ENCODE measurements around the gene ITPR2.
"Not testable (repeated sequence)": the region's sequence is repeated elsewhere in the genome, so short reads cannot be mapped to it uniquely, and the experiment has no call there.

ITPR2 gene

DNA sequence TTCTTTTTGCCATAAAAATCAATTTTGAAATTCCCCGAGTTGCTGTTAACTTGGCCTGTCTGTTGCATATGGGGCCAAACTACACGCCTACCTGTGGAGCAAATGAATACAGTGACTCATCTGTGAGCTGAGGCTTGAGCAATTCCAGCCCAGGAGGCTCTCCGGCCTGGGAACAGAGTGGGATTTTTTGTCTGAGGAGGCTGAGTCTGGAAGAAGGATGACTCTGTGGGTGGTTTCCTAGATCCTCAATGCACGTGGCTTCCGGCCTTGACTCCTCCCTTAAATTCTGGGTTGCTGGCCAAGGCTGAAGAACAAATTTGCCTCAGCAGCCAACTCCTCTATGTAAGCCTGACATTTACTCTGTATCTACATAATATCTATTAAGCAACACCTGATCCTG lies 513.5 kb downstream of the ITPR2 start:
- DNase-seq, result no peak

DNA sequence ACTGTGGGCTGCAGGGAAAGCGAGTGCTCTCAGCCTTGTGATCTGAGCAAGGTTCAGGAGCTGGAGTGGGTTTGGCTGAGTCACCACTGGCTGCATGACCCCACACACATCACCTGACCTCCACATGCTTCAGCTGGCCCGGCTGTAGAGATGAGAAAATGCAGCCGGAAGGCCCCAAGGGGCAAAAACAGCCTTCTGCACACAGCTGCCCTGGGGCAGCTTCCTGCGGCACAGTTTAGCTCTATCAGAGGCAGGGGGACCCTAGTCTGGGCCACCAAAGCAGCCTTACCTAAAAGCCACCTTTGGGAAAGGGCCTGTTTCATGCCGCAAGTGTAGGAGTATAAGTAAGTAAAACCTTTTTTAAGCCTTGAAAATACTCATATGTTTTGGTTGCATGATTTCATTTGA lies 514.3 kb downstream of the ITPR2 start:
- DNase-seq, result no peak

DNA sequence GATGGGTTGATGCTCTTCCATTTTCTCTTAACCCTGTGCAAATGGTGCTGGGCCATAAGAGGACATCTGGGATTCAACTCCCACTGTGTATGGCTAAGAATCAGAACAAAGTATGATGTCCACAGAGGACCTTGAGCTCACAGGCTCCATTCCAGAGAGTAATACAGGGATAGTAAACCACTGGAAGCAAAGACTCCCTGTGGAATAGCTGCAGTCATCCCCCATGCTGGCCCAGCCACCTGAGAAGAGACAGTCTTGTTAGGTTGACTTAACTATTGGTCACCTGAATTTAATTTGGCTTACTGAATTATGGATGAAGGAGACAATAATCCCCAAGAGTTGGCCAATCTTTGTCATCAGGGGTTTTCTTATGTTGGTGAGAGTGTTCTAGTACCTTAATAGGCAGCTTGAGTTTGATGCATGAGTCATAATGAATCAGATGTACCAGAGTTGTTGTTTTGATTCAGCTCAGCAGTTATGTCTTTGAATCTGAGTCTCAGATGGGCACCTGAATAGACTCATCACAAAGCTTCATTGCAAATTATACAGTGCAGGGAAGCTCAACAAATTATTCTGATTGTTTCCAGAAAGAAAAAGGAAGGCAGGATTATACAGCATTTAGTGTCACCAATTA lies 514.9 kb downstream of the ITPR2 start:
- no peak for DNase-seq

DNA sequence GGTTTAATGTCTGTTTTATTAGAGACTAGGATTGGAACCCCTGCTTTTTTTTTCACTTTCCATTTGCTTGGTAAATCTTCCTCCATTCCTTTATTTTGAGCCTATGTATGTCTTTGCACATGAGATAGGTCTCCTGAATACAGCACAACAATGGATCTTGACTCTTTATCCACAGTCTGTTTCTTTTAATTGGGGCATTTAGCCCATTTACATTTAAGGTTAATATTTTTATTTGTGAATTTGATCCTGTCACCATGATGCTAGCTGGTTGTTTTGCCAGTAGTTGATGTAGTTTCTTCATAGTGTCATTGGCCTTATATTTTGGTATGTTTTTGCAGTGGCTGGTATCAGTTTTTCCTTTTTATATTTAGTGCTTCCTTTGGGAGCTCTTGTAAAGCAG lies 518.9 kb downstream of the ITPR2 start:
- DNase-seq, result not testable (repeated sequence)

DNA sequence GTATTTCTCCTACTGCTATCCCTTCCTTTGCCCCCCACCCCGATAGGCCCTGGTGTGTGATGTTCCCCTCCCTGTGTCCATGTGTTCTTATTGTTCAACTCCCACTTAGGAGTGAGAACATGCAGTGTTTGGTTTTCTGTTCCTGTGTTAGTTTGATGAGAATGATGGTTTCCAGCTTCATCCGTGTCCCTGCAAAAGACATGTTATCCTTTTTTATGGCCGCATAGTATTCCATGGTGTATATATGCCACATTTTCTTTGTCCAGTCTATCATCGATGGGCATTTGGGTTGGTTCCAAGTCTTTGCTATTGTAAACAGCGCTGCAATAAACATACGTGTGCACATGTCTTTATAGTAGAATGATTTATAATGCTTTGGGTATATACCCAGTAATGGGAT lies 522.5 kb downstream of the ITPR2 start:
- DNase-seq, result not testable (repeated sequence)

DNA sequence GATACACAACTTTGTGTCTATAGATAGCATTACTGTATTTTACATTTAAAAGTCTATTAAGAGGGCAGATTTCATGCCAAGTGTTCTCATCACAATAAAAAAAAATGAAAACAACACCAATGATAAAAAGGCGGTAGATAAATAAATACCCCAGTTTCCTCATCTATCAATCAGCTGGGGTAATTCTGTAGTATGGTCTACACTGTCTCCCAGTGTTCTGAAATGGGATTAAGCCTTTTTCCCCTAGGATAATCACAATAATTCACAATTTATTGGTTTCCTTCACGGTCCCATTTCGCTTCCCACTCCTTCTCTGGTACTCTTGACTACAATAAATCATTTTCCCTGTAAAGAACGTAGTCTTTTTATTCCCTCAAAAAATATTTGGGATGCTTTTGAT lies 523.4 kb downstream of the ITPR2 start:
- no peak for DNase-seq

DNA sequence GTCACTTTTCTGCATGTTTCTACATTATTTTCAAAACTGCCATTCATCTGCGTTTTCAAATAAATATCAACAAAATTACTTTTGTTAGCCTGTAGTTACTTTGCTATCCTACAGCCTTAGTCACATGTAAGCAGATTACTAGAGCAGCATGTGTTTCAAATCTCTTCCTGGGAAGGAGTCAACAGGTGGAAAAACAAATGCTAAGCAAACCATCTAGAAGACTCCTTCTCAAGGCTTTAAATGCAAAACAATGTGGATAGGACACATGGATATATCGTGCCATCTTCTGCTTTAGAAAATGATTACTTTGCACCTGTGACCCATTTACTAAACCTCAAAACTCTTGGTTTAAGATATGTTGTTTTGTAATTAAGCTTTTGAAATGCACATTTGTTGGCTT lies 528.7 kb downstream of the ITPR2 start:
- DNase-seq, result no peak

DNA sequence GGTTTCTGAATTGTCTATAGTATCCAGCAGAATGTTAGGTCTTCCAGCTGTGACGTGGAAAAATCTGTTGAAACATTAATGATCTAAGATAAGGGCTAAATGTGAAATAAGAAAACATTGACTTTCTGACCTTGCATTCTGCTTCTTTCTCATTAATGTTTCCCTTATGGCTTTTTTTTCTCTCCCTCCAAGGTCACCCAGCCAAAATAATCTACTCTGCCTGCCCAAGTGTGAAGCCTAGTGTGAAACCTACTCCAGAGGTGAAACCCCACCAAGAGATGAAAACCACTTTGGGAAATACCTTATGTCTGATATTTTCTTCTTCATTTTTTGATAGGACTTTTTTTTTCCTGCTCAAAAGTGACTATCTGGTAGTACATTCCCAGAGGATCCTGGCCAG lies 529.6 kb downstream of the ITPR2 start:
- no peak for DNase-seq

DNA sequence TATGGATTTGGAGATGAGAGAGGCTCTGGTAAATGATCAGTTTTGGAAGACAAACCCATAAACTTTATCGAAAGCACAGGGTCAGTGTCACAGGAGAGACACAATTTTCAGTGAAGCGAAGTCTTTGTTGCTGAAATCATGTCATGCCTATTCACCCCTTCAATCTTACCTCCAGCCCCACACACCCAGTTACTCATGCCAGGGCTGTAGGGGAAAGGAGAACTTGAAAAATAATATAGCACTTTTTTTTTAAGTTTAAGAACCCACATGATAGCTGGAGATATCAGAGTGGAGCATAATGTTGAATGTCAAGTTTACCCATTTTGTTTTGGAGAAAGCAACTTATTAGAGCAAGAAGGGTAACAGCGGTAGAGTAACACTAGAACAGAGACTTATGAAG lies 530.2 kb downstream of the ITPR2 start:
- DNase-seq, result no peak

DNA sequence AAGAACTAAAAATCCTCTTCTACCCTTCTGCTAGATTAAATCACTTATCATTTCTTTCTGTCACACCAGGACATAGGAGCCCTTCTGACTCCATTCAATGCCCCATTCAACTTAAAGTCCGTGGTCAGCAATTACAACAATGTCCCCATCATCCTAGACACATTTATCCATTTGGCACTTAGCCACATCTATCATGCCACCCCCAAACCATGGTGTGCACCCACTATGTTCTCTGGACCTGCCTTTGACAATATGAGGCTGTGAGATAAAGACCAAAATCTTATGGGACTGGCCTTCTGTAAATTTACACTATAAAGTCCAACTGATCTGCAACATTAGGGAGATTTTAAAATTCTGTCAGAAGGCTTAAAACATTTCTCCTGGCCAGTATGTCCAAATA lies 533.2 kb downstream of the ITPR2 start:
- DNase-seq, result no peak

DNA sequence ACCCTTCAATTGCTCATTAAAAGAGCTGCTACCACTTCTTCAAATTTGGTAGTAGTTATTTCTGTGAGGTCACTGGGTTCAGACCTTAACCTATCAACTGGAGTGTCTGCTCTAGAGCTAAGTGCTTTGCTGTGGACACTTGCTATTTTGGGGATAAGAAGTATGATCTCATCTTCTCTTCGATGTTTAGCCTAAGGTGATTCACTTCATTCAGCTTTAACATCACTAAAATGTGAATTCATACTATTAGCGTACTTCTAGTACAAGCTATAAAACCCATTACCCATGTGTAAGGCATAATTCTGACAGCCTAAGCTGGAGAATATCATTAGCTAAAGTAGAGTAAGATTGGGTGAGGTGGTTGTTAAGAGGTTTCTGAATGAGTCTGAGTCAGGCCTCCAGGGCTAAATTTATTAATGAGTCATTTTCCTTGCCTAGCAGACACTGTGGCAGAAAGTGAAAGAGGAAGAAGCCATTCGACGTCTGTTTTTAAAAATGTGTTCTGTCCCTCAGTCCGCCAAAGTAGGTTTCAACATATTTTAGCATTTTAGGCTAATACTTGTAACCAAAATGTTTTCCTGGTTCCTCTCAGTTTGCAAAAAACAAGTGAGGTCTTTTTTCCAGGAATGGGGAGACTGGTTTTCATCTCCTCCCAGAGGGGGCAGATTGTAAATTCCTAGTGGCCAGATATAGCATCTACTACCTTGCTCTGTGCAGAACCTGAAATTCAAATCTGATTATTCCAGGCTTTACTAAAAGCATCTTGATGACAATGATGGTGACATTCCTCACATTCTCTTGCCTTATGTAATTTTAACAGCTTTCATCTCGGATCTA lies 534.0 kb downstream of the ITPR2 start:
- no peak for DNase-seq

DNA sequence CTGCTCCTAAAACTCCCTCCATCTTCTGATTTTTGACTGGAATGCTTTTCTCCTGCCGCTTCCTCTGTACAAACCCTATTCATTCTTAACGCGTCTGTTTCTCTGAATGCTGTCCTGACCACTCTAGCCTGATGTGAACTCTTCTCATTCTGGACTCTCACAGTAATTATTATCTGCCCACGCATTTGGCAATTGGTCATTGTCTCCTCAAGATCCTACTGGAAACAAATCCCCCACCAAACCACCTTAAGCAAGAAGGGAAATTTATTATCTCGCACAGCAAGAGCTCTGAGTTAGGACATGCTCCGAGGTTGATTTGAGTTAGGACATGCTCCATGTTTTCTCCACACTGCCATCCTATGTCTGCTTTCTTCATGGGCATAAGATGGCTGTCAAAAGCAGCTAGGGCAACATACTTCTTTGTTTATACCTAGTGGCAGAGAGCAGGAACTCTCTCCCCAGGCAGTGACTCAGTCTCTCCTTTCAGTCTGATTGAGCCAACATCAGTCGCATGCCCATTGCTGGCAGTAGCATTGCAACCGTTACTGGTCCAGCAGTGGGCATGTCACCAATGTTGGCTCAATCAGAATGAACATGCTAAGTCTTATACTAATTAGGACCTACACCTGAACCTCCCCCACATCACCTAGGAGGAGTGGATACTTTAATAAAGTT lies 535.5 kb downstream of the ITPR2 start:
- no peak for DNase-seq

DNA sequence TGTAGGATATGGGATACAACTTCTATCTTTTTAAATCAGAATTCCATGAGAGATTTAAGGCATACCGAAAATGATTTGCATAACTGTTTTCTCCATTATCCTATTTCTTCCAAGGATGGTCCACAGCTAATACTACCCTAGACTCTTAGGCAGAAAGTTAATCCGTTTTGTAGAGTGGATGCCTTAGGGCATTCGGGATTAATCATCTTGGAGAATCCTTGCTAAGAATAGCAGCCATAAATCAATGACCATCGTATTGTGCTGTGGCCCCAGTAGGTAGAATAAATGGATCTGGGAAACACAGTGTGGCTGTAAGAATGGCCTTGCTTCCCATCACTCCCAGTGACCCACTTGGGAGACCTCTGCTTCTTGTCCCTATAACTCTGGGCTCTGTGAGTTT lies 538.0 kb downstream of the ITPR2 start:
- no peak for DNase-seq

DNA sequence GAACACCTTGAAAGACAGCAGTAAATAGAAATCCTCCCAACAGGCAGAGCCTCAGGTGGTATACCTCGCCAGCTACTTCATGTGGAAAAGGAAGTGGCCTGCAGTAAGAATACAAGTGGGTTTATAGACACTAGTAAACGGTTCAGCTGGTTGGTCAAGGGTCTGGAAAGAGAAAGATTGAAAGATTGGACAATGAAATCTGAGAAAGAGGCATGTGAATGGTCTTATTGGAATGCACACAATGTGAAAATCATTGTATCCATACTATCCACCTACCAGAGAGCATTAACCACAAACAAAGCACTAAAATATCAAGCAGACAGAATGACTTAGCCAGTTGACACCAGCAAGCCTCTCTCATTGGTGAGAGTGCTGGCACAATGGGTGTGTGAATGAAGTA lies 539.4 kb downstream of the ITPR2 start:
- no peak for DNase-seq

DNA sequence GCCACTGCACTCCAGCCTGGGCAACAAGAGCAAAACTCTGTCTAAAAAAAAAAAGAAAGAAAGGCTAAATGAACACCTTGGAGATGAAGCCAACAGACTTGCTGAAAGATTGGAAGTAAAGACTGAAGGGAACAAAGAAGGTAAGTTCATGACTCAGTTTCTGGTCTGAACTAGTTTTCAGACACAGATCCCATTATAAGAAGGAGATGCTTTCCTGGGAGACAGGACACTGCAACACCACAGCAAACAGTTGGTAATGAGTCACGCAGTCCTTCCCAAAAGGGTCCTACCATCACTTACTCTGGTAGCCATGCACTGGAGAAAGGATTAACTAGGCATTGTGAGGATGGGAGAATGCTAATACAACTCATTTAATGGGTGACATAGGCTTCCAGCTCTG lies 540.4 kb downstream of the ITPR2 start:
- no peak for DNase-seq

DNA sequence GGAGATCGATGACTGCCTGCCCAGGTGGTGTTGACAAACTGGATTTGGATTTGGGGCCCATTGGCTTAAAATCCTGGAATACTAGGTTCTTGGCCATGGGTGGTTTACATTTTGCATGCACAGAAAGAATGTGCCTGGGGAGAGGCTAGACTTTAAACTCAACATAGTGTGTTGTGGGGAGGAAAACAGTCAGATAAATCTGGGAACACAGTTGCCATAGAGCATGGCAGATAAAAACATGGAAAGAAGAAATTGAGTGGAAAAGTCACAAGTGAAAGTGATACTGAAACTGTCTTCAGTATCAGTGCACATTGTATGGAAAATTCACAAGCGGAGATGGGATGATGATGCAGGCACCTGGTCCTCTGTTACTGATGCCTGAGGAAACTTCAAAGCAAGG lies 542.4 kb downstream of the ITPR2 start:
- no peak for DNase-seq

DNA sequence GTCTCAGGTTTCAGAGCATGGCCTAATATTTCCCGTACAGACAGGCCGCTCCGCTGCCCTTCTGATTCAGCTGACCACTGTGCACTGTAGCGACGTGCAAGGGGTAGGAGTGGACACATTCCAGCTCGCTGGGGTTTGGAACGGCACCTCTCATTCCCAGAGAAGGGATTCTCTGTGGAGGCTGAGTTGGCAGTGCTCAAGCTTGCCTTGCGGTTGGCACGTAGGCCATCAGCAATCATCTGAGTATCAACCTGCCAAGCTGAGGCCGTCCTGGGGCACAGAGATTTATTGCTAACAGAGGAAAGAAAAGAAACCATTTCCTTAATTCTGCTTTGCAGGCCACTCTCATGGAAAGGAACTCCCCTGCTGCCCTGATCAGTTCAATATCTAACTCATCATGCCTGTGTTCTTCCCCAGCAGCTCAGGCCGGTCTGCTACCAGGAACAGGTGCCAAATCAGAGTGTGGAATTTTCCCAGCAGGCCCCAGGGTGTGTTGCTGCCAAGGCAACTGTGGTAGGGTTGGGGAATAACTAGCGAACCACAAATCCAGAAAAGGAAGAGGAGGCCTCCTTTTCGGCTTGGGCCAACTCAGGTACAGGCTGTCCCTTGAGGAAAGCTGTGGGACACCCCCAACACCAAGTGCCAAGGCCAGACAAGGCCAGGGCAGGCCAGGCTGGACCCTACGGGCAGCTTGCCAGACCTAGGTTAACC lies 545.2 kb downstream of the ITPR2 start:
- peak; percentile 86 to 94 for DNase-seq

Data from NCI-H446 (cell line).